GM19397 (cell line): ENCODE data around the gene NARS2.

Experiments used
- ATAC-seq: cut with Tn5 transposase; IDR thresholded peaks from one replicate; pipeline ENCODE4 v1.9.1; 2021; ENCODE audit warnings: mild to moderate bottlenecking, moderate library complexity; ENCODE audit not compliant: unreplicated experiment

Gene NARS2

DNA sequence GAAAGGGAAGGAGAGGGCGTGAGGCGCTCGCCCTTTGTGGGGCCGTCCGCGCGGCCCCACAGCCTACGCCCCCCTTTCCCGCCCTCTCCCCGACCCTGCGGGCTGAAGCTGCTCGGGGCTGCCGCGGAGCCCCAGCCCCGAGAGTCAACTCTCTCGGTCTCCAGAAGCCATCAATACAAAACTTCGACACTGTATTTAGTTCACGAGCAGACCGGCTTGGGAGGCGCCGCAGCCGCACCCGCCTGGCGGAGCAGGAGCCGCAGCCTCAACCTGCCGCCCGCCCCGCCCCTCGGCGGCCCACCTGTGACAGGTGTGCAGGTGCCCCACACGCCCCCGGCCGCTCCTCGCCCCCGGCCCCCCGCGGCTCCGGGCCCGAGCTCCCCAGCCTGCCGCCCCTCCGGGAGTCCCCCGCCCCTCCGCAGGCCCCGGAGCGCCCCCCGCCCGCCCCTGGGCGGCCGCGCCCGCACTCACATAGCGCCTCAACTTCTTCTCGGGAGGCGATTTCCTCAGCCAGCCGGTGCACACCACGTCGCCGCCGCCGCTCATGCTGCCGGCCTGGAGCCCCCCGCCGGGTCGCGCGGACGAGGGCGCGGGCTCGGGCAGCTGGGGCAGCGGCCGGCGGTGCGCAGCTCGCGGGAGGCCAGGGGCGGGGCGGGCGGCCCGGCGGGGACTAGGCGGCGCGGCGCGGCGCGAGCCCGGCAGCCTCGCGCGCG is 157.3 kb downstream of the NARS2 start, which contains the start of gene GAB2:
Gene GAB2, minus strand, starts transcription at position 646 of the 713 bp plus-strand sequence. Its CDS starts 100 bp downstream, at position 546.
- peak; percentile 32 for ATAC-seq

DNA sequence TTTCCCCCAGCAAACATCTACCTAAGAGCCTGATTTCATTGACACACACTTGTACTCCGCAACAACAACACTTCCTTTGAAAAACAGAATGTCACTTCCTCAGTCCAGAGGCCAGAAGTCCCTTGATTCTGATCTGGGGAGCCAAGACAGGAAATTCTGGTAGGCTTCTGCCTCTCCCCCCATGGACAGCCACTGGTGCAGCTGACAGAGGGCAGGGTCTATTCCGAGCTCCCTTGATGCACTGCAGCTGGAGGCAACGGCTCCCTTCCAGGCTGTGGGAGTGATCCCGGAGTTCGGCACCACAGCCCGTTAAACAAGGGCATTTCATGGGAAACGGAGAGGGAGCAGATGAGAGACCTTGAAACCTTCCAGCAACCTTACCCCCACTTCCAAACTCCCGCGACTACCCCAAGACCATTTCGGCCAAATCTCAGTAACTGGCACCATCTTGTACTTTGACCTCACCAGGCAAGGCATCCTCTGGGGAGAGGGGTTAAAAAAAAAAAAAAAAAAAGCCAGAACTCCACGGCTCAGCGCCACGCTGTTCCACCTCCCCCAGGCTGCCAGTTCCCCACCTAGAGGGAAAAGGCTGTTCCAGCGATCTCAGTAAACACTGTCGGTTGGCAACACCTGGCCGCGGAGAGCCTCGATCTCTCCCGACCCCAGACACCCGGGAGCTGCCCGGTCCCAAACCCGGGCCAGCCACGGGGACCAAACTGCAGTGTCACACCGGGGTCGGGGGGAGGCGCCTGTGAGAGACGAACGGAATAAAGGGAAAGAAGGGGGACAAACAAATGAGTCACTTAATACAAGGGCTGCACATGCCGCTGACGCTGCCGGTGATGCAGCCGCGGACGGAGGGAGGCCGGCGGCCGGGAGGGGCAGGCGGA is 158.1 kb downstream of the NARS2 start:
- peak; percentile 37 for ATAC-seq

DNA sequence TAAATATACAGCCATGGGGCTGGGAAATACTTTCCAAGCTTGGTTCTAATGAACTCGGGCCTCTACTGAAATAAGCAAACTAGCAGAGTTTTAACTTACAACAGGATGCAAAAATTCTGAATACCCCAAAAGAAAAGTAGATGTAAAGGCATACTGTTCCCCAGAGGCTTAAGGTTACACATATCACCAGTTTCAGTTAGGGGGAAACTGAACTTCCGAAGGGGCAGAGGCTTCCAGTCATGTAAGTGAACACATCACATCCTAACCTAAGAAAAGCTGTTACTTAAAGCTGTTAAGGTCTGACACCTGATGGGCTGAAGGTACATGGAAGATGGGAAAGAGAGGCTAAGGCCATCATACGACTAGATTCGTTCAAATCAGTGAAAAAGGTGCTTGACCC is 159.3 kb downstream of the NARS2 start:
- no peak for ATAC-seq

DNA sequence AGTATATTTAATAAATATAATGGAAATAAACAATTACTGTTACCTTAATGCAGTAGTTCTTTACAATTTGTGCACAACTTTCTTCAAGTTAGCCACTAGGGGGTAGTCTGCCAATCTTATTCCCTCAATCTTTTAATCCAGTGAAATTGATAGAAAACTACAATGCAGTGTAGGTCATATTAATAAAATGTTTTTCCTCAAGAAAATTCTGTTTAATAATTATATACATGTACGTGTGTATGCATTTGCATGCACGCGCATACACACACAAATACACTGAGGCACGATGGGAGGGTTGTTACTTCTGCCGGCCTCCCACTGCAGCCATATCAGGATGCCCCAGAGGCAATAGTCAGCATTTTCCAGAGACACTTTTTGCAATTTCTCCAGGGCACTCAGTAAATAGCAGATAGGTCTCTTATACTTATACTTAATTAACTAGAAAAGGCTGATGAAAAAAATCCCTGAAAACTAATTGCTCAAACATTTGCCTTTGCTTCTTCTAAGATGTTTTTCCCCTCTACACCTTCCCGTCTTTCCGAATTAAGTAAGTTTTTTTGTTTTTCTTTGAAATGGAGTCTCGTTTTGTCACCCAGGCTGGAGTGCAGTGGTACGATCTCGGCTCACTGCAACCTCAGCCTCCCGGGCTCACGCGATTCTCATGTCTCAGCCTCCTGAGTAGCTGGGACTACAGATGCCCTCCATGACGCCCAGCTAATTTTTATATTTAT is 160.2 kb downstream of the NARS2 start:
- ATAC-seq = no peak

DNA sequence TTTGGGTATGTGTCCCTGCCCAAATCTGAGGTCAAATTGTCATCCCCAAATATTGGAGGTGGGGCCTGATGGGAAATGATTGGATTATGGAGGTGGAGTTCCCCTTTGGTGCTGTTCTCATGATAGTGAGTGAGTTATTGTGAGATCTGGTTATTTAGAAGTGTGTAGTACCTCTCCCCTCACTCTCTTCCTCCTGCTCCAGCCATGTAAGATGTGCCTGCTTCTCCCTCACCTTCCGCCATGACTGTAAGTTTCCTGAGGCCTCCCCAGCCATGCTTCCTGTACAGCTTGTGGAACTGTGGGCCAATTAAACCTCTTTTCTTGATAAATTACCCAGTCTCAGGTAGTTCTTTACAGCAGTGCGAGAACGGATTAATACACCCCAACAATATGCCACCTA is 166.0 kb downstream of the NARS2 start:
- no peak for ATAC-seq

DNA sequence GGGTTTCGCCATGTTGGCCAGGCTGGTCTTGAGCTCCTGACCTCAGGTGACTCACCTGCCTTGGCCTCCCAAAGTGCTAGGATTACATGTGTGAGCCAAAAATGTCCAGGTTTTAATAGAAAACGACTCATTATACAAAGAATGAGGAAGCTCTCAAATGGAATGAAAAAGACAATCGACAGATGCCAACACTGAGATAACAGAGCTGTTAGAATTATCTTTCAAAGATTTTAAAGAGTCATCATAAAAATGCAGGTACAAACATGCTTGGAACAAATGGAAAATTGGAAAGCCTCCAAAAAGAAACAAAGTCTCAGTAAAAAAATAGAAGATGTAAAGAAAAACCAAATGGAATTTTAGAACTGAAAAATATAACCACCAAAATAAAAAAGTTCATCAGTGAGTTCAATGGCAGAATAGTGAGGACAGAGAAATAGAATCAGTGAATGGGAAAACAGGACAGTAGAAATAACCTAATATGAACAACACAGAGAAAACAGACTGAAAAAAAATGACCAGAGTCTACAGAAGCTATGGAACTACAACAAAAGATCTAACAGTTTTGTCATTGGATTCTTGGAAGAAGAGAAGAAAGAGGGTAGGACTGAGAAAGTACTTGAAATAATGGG is 168.0 kb downstream of the NARS2 start:
- no peak for ATAC-seq

DNA sequence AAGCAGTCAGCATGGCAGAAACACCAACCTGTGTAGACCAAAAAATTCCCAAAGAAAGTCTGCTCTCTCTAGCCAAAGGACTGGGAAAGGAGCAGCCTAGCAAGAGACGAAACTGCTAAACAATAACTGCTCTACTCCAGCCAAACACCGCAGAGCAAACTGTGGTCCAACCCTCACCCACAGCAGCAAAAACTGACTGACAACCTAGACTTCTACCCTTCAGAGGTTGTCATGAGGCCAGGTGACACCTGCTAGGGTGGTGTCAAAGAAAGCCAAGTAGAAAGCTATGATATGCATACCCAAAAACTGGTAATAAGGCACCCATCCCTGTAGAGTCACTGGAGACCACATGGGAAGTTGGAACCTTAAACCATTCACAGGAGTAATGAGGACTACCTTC is 168.9 kb downstream of the NARS2 start:
- no peak for ATAC-seq

DNA sequence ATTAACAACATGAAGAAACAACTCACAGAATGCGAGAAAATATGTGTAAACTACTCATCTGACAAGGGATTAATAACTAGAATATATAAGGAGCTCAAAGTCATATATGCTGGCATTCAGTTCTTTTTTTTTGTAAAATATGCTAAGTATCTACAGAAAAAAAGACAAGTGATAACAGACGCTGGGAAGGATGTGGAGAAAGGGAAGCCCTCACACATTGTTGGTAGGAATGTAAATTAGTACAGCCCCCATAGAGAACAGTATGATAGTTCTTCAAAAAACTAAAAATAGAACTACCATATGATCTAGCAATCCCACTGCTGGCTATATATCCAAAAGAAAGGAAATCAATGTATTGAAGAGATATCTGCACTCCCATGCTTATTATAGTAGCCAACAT is 170.9 kb downstream of the NARS2 start:
- ATAC-seq = no peak

DNA sequence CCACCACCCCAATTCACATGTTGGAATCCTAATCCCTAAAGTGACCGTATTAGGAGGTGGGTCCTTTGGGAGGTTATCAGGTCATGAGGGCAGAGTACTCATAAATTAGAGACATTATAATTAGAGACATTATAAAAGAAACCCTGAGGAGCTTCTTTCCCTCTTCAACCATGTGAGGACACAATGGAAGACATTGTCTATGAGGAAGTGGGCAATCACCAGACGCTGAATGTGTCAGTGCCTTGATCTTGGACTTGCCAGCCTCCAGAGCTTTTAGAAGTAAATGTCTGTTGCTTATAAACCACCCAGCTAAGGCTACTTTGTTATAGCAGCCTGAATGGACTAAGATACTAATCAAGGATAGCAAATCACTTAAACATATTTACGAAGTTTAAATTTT is 171.8 kb downstream of the NARS2 start:
- no peak for ATAC-seq

DNA sequence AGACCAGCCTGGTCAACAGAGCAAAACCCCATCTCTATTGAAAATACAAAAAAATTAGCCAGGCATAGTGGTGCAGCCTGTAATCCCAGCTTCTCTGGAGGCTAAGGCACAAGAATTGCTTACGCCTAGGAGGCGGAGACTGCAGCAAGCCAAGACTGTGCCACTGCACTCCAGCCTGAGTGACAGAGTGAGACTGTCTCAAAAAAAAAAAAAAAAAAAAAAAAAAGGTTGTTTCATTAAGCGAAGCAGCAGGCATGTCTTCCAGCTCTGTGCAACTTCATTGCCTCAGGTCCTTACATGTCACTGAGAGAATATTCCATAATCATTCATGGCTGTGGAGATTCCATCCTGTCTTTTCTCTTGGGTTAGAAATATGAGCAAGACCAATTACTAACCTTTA is 174.0 kb downstream of the NARS2 start:
- no peak for ATAC-seq

DNA sequence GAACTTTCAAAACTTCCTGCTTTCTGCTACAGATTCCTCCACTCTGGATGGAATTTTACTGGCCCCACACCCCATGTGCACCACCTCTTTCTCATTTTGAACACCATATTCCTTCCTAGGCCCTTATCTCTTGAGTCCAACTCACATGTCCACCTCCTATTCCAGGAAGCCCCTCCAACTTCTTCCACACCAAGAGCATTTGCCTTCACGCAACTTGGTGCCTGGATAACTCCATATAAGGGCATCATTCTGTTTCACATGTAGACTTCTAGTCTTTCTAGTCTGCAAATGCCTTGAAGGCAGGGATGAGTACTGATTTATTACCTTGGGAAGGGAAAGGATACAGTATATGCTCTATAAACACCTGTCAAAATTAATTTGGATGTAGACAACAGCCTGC is 174.5 kb downstream of the NARS2 start:
- ATAC-seq = no peak

DNA sequence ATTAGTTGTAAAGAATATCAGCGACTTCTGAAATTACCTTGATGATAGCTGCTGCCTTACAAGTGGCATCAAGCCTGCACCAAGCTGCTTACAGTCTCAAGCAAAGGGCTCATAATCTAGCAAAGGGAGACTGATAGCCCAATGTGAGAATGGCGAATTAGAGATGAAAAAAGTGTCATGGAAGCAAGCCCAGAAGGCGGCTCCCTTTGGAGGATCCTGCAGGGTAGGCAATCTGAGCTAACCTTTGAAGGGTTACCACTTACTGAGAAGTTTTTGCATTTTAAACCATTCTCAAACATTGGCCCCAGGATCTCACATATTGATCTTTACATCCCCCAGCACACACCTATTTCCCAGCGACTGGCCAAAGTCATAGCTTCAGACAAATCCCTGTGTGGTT is 175.5 kb downstream of the NARS2 start:
- ATAC-seq = no peak

DNA sequence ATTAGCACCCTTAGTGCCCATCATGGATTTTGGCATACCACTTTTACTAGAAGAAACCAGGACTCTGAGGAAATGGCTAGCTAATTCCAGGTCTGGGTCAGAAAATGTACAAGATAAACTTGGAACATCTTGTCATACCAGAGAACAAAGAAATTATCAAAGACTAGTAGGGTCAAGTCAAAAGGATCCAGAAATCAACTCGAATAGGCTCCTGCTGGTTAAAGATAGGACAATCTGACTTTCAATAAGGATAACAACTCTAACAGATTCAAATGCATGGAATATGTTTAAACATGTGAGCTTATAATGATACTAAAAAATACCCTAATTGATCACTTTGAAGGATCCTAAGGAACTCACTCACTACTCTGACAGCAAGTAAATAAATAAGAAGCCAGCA is 175.9 kb downstream of the NARS2 start:
- no peak for ATAC-seq

DNA sequence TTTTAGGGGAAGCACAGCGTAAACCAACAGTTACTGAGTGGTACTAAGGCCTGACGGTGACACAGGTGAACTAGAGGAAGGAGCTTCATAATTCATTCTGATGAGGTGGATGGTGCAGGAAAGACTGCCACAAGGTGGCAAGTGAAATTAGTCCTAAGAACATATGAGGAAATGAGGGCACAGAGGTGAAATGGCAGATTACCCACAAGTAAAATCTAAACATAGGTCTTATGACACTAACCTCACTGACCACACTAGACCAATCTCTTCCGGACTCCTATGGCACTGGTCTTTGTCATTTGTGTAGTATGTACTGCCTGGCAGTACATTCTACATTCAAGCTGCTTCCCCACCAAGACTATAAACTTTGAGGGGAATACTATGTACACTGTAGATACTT is 177.3 kb downstream of the NARS2 start:
- no peak for ATAC-seq

DNA sequence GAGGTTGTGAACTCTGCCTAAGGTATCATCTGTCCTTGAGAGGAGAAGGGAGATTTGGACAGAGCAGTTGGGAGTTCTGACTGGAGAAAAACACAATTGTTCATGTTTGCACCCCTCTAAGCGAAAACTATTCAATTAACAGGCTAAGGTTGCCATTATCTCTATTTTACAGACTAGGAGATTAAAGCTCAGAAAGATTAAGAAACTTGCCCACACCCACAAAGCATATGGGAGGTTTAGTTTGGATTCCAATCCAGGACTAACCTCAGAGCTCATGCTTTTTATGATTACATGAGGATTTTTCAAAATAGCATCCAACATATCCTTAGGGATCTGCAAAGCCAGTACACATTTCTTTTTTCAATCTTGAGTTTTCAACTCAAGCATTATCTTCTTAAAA is 179.1 kb downstream of the NARS2 start:
- no peak for ATAC-seq

DNA sequence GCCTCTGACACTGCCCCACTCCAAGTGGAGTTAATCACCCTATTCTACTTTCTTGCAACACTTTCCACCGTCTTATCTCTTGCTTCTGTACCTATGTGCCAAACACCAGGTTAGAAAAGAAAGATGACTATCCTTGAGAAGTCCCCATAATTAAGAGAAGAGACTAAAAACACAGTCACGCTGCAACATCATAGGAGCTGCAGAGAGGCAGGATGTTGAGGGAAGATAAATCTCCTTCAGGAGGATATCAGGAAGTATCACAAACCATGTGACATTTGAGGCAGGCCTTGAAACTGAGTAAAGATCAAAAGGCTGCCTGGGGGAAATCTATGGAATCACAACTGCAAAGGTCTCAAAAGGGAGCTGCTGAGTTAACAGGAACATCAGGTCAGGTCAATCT is 181.8 kb downstream of the NARS2 start:
- no peak for ATAC-seq

DNA sequence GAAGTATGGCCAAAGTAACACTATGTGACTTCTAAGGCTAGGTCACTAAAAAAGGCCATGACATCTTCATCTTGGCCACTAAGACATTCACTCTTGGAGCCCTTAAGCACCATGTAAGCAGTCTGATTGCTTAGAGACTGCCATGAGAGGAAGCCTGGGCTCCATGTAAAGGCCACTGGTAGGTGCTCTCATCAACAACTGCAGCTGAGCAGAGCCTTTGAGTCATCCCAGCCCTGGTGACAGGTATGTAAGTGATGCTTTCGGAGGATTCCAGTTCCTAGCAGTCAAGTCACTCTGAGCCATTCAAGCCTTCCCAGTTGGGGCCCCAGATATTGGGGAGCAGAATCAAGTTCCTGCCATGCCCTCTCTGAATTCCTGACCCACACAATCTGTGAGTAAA is 183.2 kb downstream of the NARS2 start:
- ATAC-seq = no peak

DNA sequence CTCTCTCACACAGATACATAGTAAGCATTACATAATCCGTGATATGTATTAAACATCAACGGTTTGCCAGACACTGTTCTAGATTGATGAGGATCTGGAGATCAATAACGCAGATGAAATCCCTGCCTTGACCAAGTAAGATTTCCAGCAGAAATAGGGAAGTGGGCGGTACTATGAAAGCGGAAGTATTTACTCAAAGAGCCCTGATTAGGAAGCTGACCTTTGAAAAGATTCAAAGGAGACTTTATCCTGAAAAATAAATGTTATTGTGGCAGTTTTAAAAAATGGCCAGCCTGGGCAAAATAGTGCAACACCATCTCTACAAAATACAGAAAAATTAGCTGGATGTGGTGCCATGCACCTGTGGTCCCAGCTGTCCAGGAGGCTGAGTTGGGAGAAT is 183.9 kb downstream of the NARS2 start:
- no peak for ATAC-seq

DNA sequence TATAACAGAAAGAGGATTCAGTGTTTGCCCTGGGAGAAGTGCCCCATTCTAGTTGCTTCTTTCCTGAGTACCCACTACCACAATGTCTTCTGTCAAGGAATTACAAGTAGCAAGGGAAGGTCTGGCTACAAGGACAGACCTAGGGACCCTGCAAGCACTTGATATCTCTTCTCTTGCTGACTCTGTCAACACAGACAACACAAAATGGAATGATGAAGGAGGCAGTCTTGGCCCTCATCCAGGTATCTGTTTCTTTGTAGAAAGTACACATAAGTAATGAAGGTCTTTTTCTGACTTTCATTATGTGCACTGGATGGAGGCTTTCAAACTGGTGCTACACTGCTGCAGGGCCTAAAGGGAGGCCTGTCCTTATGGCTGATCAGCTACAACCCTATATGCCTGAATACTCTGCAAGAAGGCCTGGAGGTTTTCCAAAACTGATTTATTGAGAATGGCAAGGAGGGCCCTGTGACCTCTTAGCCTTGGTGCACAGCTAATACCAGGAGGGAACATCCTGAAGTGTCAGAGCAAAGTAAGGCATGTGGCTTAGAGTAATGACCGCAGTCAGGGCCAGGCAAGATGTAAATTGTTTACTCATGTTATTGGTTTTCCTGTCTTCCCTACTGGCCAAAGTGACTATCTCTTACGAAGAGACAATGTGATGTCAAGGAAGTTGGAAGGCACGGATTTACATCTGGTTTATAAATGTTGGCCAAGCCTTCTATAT is 188.3 kb downstream of the NARS2 start:
- no peak for ATAC-seq
